HEK293T (cell line): ENCODE results near the gene SMYD5.

Experiments used
- ARNT ChIP-seq: fragments of 450-650 bp; IDR thresholded peaks from 2 replicates; pipeline ENCODE4 v1.6.1; 2017; ENCODE audit warnings: mild to moderate bottlenecking
- BHLHE40 ChIP-seq: fragments of 450-650 bp; IDR thresholded peaks from 2 replicates; pipeline ENCODE4 v1.6.1; 2016; ENCODE audit warnings: mild to moderate bottlenecking, moderate library complexity, borderline replicate concordance
- FOXA1 ChIP-seq: fragments of 450-650 bp; IDR thresholded peaks from 2 replicates; pipeline ENCODE4 v1.6.1; 2016; ENCODE audit warnings: mild to moderate bottlenecking
- FOXK2 ChIP-seq: fragments of 450-650 bp; IDR thresholded peaks from 2 replicates; pipeline ENCODE4 v1.6.1; 2016; ENCODE audit warnings: mild to moderate bottlenecking
- FOXM1 ChIP-seq: fragments of 450-650 bp; IDR thresholded peaks from 2 replicates; pipeline ENCODE4 v1.6.1; 2017; ENCODE audit warnings: mild to moderate bottlenecking, borderline replicate concordance
- NFRKB ChIP-seq: fragments of 450-650 bp; IDR thresholded peaks from 2 replicates; pipeline ENCODE4 v1.6.1; 2016; ENCODE audit warnings: mild to moderate bottlenecking, moderate library complexity
- SUZ12 ChIP-seq: fragments of 450-650 bp; IDR thresholded peaks from 2 replicates; pipeline ENCODE4 v1.6.1; 2016; ENCODE audit warnings: mild to moderate bottlenecking
- TARDBP ChIP-seq: fragments of 450-650 bp; IDR thresholded peaks from 2 replicates; pipeline ENCODE4 v1.6.1; 2016
- ZNF384 ChIP-seq: fragments of 450-650 bp; IDR thresholded peaks from 2 replicates; pipeline ENCODE4 v1.6.1; 2016

GRCh38 chr2:73214120-73215035 is at the start of gene SMYD5:
- TF ChIP-seq FOXM1 (no peak), NFRKB (no peak), FOXK2 (no peak), ZNF384 (no peak), FOXA1 (no peak), ARNT (no peak), SUZ12 (no peak), BHLHE40 (no peak), TARDBP (no peak)
